Osteoblast (primary cell): ENCODE results near the gene MICU1. TPM values are rescaled to one million over a fixed set of nuclear protein-coding genes. Genes with fewer than 3 reads are reported as not detected.

Experiments used
- DNase-seq: peaks from one replicate; pipeline ENCODE4 v3.0.0; 2011; ENCODE audit warnings: low spot score, mixed read lengths; ENCODE audit not compliant: insufficient read length; ENCODE audit errors: missing footprints
- H2AFZ ChIP-seq: 2 replicates; pipeline ENCODE4 v1.6.0; 2011; ENCODE audit warnings: mild to moderate bottlenecking, low read length
- H3K27ac ChIP-seq: 2 replicates; pipeline ENCODE4 v1.5.1; 2011; ENCODE audit warnings: mild to moderate bottlenecking, low read depth, low read length, moderate library complexity
- H3K27me3 ChIP-seq: 2 replicates; pipeline ENCODE4 v1.6.0; 2012; ENCODE audit warnings: mild to moderate bottlenecking, control low read depth, inconsistent platforms, low read length, moderate library complexity; ENCODE audit not compliant: insufficient read depth
- H3K36me3 ChIP-seq: 2 replicates; pipeline ENCODE4 v1.5.1; 2011; ENCODE audit warnings: mild to moderate bottlenecking, low read length, control low read depth, moderate library complexity; ENCODE audit not compliant: insufficient read depth
- H3K4me1 ChIP-seq: 2 replicates; pipeline ENCODE4 v1.5.1; 2011; ENCODE audit warnings: mild to moderate bottlenecking, low read length, control low read depth, moderate library complexity; ENCODE audit not compliant: insufficient read depth
- H3K4me2 ChIP-seq: 2 replicates; pipeline ENCODE4 v1.6.0; 2011; ENCODE audit warnings: mild to moderate bottlenecking, low read length; ENCODE audit not compliant: insufficient read depth
- H3K4me3 ChIP-seq: fragments of 200-600 bp; sonication (generic); 3 replicates; pipeline ENCODE4 v1.5.1; 2012; ENCODE audit warnings: mild to moderate bottlenecking, low read length, inconsistent platforms; ENCODE audit not compliant: insufficient read depth
- H3K79me2 ChIP-seq: 2 replicates; pipeline ENCODE4 v1.6.0; 2012; ENCODE audit warnings: mild to moderate bottlenecking, low read length, control low read depth, inconsistent platforms; ENCODE audit not compliant: insufficient read depth
- H3K9me3 ChIP-seq: 2 replicates; pipeline ENCODE4 v1.5.1; 2011; ENCODE audit warnings: low read depth, low read length, control low read depth
- H4K20me1 ChIP-seq: 2 replicates; pipeline ENCODE4 v1.6.0; 2012; ENCODE audit warnings: mild to moderate bottlenecking, low read length, control low read depth; ENCODE audit not compliant: insufficient read depth
- total RNA-seq: library from RNA; depleted of rRNA; stranded (reverse); fragments of >200 nt; gene quantifications from 2 replicates; pipeline ENCODE4 v1.2.3, GENCODE V29; 2012
- TF ChIP-seq, protein P1 (sequence below): IDR thresholded peaks from 2 replicates; pipeline ENCODE4 v1.5.1; 2011; ENCODE audit warnings: mild to moderate bottlenecking, low read depth, low read length, moderate library complexity; ENCODE audit errors: extremely low read depth

The MICU1 gene
- total RNA-seq, 1 donor: 79.6 TPM

GRCh38 chr10:72630144-72630543, 4.3 kb upstream of the MICU1 start:
- Histone ChIP-seq H3K36me3 (no peaks in the 10 kb centered on the region), H3K4me1 (peaks cover 5% of the 10 kb centered on the region), H3K27me3 (no peaks in the 10 kb centered on the region), H4K20me1 (no peaks in the 10 kb centered on the region), H3K4me3 (no peak overlapping the region), H3K79me2 (peaks cover 6% of the 10 kb centered on the region), H3K27ac (no peak overlapping the region), H3K9me3 (no peaks in the 10 kb centered on the region), H2AFZ (no peak overlapping the region), H3K4me2 (no peak overlapping the region)
- no peak for DNase-seq
- TF ChIP-seq, protein P1, sequence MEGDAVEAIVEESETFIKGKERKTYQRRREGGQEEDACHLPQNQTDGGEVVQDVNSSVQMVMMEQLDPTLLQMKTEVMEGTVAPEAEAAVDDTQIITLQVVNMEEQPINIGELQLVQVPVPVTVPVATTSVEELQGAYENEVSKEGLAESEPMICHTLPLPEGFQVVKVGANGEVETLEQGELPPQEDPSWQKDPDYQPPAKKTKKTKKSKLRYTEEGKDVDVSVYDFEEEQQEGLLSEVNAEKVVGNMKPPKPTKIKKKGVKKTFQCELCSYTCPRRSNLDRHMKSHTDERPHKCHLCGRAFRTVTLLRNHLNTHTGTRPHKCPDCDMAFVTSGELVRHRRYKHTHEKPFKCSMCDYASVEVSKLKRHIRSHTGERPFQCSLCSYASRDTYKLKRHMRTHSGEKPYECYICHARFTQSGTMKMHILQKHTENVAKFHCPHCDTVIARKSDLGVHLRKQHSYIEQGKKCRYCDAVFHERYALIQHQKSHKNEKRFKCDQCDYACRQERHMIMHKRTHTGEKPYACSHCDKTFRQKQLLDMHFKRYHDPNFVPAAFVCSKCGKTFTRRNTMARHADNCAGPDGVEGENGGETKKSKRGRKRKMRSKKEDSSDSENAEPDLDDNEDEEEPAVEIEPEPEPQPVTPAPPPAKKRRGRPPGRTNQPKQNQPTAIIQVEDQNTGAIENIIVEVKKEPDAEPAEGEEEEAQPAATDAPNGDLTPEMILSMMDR: no peak

GRCh38 chr10:72626444-72626754, 520 bp upstream of the MICU1 start:
- H3K27ac ChIP-seq: peak overlapping the region; percentile 65
- no peak for DNase-seq
- H3K27me3 ChIP-seq: no peaks in the 10 kb centered on the region
- peak overlapping the region; percentile 94 for H3K4me2 ChIP-seq
- H3K79me2 ChIP-seq: peaks cover 35% of the 10 kb centered on the region
- TF ChIP-seq, protein P1: no peak
- H4K20me1 ChIP-seq: peaks cover 2% of the 10 kb centered on the region
- peak overlapping the region; percentile 100 for H3K4me3 ChIP-seq
- no peaks in the 10 kb centered on the region for H3K9me3 ChIP-seq
- H2AFZ ChIP-seq: peak overlapping the region; percentile 89
- H3K4me1 ChIP-seq: peaks cover 14% of the 10 kb centered on the region
- H3K36me3 ChIP-seq: no peaks in the 10 kb centered on the region

GRCh38 chr10:72625276-72625607, 637 bp downstream of the MICU1 start:
- peaks cover 14% of the 10 kb centered on the region for H3K4me1 ChIP-seq
- peak overlapping the region; percentile 97 for H2AFZ ChIP-seq
- H3K4me3 ChIP-seq: peak overlapping the region; percentile 100
- H3K4me2 ChIP-seq: peak overlapping the region; percentile 94
- H4K20me1 ChIP-seq: peaks cover 7% of the 10 kb centered on the region
- DNase-seq: no peak
- H3K79me2 ChIP-seq: peaks cover 45% of the 10 kb centered on the region
- peak overlapping the region; percentile 95 for H3K27ac ChIP-seq
- H3K36me3 ChIP-seq: no peaks in the 10 kb centered on the region
- TF ChIP-seq, protein P1: no peak
- H3K27me3 ChIP-seq: no peaks in the 10 kb centered on the region
- H3K9me3 ChIP-seq: no peaks in the 10 kb centered on the region

DNA sequence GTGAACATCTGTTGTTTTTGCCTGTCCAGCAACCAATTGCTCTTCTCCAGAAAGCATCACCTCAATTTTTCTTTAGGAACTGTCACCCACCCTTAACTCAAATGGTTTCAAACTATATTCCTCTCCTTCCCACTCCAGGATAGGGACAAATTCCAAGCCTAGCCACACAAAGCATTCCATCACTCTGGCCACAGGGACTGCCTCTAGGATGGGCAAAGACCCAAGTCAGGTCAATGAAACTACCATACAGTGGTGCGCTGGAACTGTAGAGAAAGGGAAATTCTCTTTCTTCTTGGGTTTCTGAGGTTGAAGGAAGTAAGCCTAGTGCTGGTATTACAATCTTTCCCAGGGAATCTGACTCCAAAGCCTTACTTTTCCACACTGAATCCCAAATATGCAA, 3.6 kb downstream of the MICU1 start:
- H3K27me3 ChIP-seq: no peaks in the 10 kb centered on the region
- H2AFZ ChIP-seq: no peak overlapping the region
- H3K4me2 ChIP-seq: no peak overlapping the region
- no peak for DNase-seq
- H3K4me3 ChIP-seq: no peak overlapping the region
- H3K27ac ChIP-seq: no peak overlapping the region
- H3K36me3 ChIP-seq: no peaks in the 10 kb centered on the region
- peaks cover 71% of the 10 kb centered on the region for H3K79me2 ChIP-seq
- TF ChIP-seq, protein P1: no peak
- H3K9me3 ChIP-seq: no peaks in the 10 kb centered on the region
- H3K4me1 ChIP-seq: peaks cover 14% of the 10 kb centered on the region
- H4K20me1 ChIP-seq: peaks cover 7% of the 10 kb centered on the region
